Subcutaneous abdominal adipose tissue (tissue), 5 donors: ENCODE data around the gene CDCA5.

Source experiments
- H3K27ac ChIP-seq: one replicate; pipeline ENCODE4 v1.7.0; 2013; ENCODE audit warnings: low read depth, mild to moderate bottlenecking, inconsistent platforms, low read length, moderate library complexity
- H3K27me3 ChIP-seq, 5 donors: one replicate each; pipeline ENCODE4 v1.7.0; 2013; ENCODE audit warnings: low read length in 5 of 5, inconsistent platforms in 1 of 5; ENCODE audit not compliant: control insufficient read depth in 5 of 5, insufficient read depth in 4 of 5
- H3K36me3 ChIP-seq, 5 donors: one replicate each; pipeline ENCODE4 v1.7.0; 2013; ENCODE audit warnings: low read length in 5 of 5; ENCODE audit not compliant: control insufficient read depth in 5 of 5, insufficient read depth in 5 of 5
- H3K4me1 ChIP-seq, 5 donors: one replicate each; pipeline ENCODE4 v1.7.0; 2013; ENCODE audit warnings: low read length in 5 of 5, mild to moderate bottlenecking in 3 of 5, moderate library complexity in 1 of 5; ENCODE audit not compliant: control insufficient read depth in 5 of 5, insufficient read depth in 5 of 5
- H3K4me3 ChIP-seq, 5 donors: one replicate each; pipeline ENCODE4 v1.7.0; 2013; ENCODE audit warnings: low read length in 5 of 5, low read depth in 1 of 5
- H3K9ac ChIP-seq, 5 donors: one replicate each; pipeline ENCODE4 v1.7.0; 2013; ENCODE audit warnings: low read length in 5 of 5, mild to moderate bottlenecking in 4 of 5, moderate library complexity in 3 of 5
- H3K9me3 ChIP-seq, 5 donors: one replicate each; pipeline ENCODE4 v1.7.0; 2013; ENCODE audit warnings: low read length in 5 of 5; ENCODE audit not compliant: control insufficient read depth in 5 of 5
- donor health status: healthy.
- donor health status: healthy.
- donor health status: healthy.
- donor health status: healthy.
- donor health status: healthy.

The CDCA5 gene

GRCh38 chr11:65112546-65113360 is 28.9 kb upstream of the CDCA5 start:
- peak overlapping the region; percentile 33 to 74 (median 63) for H3K4me3 ChIP-seq
- H3K27me3 ChIP-seq: no peaks in the 10 kb centered on the region
- peak overlapping the region in 4 of 5 donors; percentile 70 to 81 (median 72) for H3K9ac ChIP-seq
- H3K27ac ChIP-seq: no peak overlapping the region
- no peaks in the 10 kb centered on the region for H3K9me3 ChIP-seq
- peaks cover 0 to 43% (median 38%) of the 10 kb centered on the region in 5 donors for H3K36me3 ChIP-seq
- peaks cover 2 to 67% (median 47%) of the 10 kb centered on the region in 5 donors for H3K4me1 ChIP-seq

GRCh38 chr11:65111744-65112545 is 28.1 kb upstream of the CDCA5 start, which contains the start of gene TM7SF2:
TSS of gene TM7SF2 (plus strand) at chr11:65111872. CDS start at chr11:65112016, 144 bp downstream.
- no peaks in the 10 kb centered on the region for H3K9me3 ChIP-seq
- H3K4me3 ChIP-seq: peak within 1 kb of the TSS; percentile 58 to 74 (median 71)
- H3K4me1 ChIP-seq: peaks cover 1 to 62% (median 43%) of the 10 kb centered on the region in 5 donors
- no peak within 1 kb of the TSS for H3K27ac ChIP-seq
- peak within 1 kb of the TSS in 4 of 5 donors; percentile 70 to 81 (median 72) for H3K9ac ChIP-seq
- peaks cover 0 to 46% (median 42%) of the 10 kb centered on the region in 5 donors for H3K36me3 ChIP-seq
- H3K27me3 ChIP-seq: no peaks in the 10 kb centered on the region

GRCh38 chr11:65111159-65111743 is 27.4 kb upstream of the CDCA5 start:
- Histone ChIP-seq H3K36me3 (peaks cover 0 to 48% (median 42%) of the 10 kb centered on the region in 5 donors), H3K9ac (peak overlapping the region in 2 of 5 donors; percentile 0 to 44), H3K4me3 (peak overlapping the region in 2 of 5 donors; percentile 35 to 71), H3K4me1 (peaks cover 1 to 55% (median 36%) of the 10 kb centered on the region in 5 donors), H3K9me3 (no peaks in the 10 kb centered on the region), H3K27ac (no peak overlapping the region), H3K27me3 (no peaks in the 10 kb centered on the region)

GRCh38 chr11:65110354-65110861 is 26.6 kb upstream of the CDCA5 start:
- Histone ChIP-seq H3K9ac (peak overlapping the region in 3 of 5 donors; percentile 0 to 44 (median 10)), H3K4me1 (peaks cover 1 to 50% (median 30%) of the 10 kb centered on the region in 5 donors), H3K36me3 (peaks cover 0 to 44% (median 36%) of the 10 kb centered on the region in 5 donors), H3K27ac (no peak overlapping the region), H3K4me3 (peak overlapping the region in 1 of 5 donors; percentile 27), H3K27me3 (no peaks in the 10 kb centered on the region), H3K9me3 (no peaks in the 10 kb centered on the region)

GRCh38 chr11:65109231-65110198 is 25.7 kb upstream of the CDCA5 start:
- H3K4me1 ChIP-seq: peaks cover 1 to 52% (median 35%) of the 10 kb centered on the region in 5 donors
- peaks cover 0 to 39% (median 29%) of the 10 kb centered on the region in 5 donors for H3K36me3 ChIP-seq
- H3K9ac ChIP-seq: no peak overlapping the region
- no peaks in the 10 kb centered on the region for H3K27me3 ChIP-seq
- no peak overlapping the region for H3K4me3 ChIP-seq
- no peaks in the 10 kb centered on the region for H3K9me3 ChIP-seq
- H3K27ac ChIP-seq: no peak overlapping the region

- no peaks in the 10 kb centered on the region for H3K27me3 ChIP-seq
- H3K36me3 ChIP-seq: peaks cover 0 to 36% (median 29%) of the 10 kb centered on the region in 5 donors
- no peak overlapping the region for H3K4me3 ChIP-seq
- H3K9ac ChIP-seq: no peak overlapping the region
- peaks cover 1 to 56% (median 38%) of the 10 kb centered on the region in 5 donors for H3K4me1 ChIP-seq
- H3K9me3 ChIP-seq: no peaks in the 10 kb centered on the region
- no peak overlapping the region for H3K27ac ChIP-seq
These were observed 24.8 kb upstream of the CDCA5 start for GRCh38 chr11:65108469-65109123.

GRCh38 chr11:65107751-65108468 is 24.1 kb upstream of the CDCA5 start:
- no peak overlapping the region for H3K27ac ChIP-seq
- H3K9me3 ChIP-seq: no peaks in the 10 kb centered on the region
- H3K4me1 ChIP-seq: peaks cover 1 to 55% (median 35%) of the 10 kb centered on the region in 5 donors
- H3K9ac ChIP-seq: no peak overlapping the region
- peaks cover 0 to 36% (median 29%) of the 10 kb centered on the region in 5 donors for H3K36me3 ChIP-seq
- no peak overlapping the region for H3K4me3 ChIP-seq
- H3K27me3 ChIP-seq: no peaks in the 10 kb centered on the region

GRCh38 chr11:65107078-65107477 is 23.2 kb upstream of the CDCA5 start:
- Histone ChIP-seq H3K36me3 (peaks cover 0 to 39% (median 29%) of the 10 kb centered on the region in 5 donors), H3K27me3 (no peaks in the 10 kb centered on the region), H3K9ac (no peak overlapping the region), H3K4me3 (no peak overlapping the region), H3K4me1 (peaks cover 1 to 55% (median 34%) of the 10 kb centered on the region in 5 donors), H3K27ac (no peak overlapping the region), H3K9me3 (no peaks in the 10 kb centered on the region)
